K562 (cell line): ENCODE data around the gene TRIM24. TPM values are rescaled to one million over a fixed set of nuclear protein-coding genes. Genes with fewer than 3 reads are reported as not detected.
A peak's percentile ranks its signal among the peaks of the same experiment; 100 is the strongest.

Experiments
- ATAC-seq: fragments of 200-7000 bp; cut with Tn5 transposase; 3 replicates; pipeline ENCODE4 v1.9.1; 2020; ENCODE audit warnings: moderate library complexity
- BruUV-seq: library from RNA; stranded (reverse); fragments of 400-500 nt; replicated peaks from 2 replicates; lab custom pipeline; 2021; lab: Mats Ljungman, UMichigan
- CTCF ChIA-PET: fragments of 300-600 bp; formaldehyde crosslinking; extraction: SDS; loops from one replicate; lab custom pipeline; 2021; ENCODE audit warnings: low intra/inter-chr PET ratio; lab: Yijun Ruan, JAX
- POLR2A ChIA-PET: fragments of 300-600, 350-650 bp; sonication (Branson Sonifier 250); formaldehyde crosslinking; extraction: SDS; loops from one replicate; lab custom pipeline; 2021; ENCODE audit warnings: antibody characterized with exemption, inconsistent platforms; lab: Yijun Ruan, JAX
- DNase-seq, 4 experiments: peaks; one replicate each; pipeline versions ENCODE4 v3.0.0 to v3.0.0-alpha.2; 2011 to 2018; ENCODE audit warnings: low spot score in 3 of 4, mixed read lengths in 3 of 4; ENCODE audit errors: extremely low read depth in 1 of 4
- FAIRE-seq: peaks from 2 replicates; lab custom pipeline; 2011; peaks lifted over from hg19 to GRCh38; lab: Jason Lieb, UNC
- H2AFZ ChIP-seq: 2 replicates; pipeline ENCODE4 v1.6.0; 2011; ENCODE audit warnings: low read depth, low read length, control low read depth, inconsistent platforms
- H3K27ac ChIP-seq: fragments of 200-600 bp; 3 replicates; pipeline ENCODE4 v1.8.0; 2011; ENCODE audit warnings: low read depth, mild to moderate bottlenecking, control low read depth, inconsistent platforms, low read length, moderate library complexity, mixed read lengths; ENCODE audit errors: extremely low read depth
- H3K27me3 ChIP-seq, 2 experiments: fragments of 300-600 bp in 1 of 2; 2 replicates in 1 of 2; 3 replicates in 1 of 2; pipeline versions ENCODE4 v1.6.0 to v1.8.0; 2011; ENCODE audit warnings: inconsistent platforms in 2 of 2, low read length in 2 of 2, mild to moderate bottlenecking in 1 of 2, mixed read lengths in 1 of 2, moderate library complexity in 1 of 2; ENCODE audit not compliant: control insufficient read depth in 2 of 2, insufficient read depth in 2 of 2
- H3K36me3 ChIP-seq: fragments of 300-600 bp; 3 replicates; pipeline ENCODE4 v1.8.0; 2011; ENCODE audit warnings: mild to moderate bottlenecking, low read length, inconsistent platforms; ENCODE audit not compliant: control insufficient read depth, insufficient read depth
- H3K4me1 ChIP-seq, 2 experiments: fragments of 200-600 bp in 1 of 2; replicated peaks in 1 of 2; 2 replicates in 1 of 2; 3 replicates in 1 of 2; pipeline versions ENCODE4 v1.5.1 to v1.8.0; 2011; ENCODE audit warnings: inconsistent platforms in 2 of 2, low read length in 2 of 2, mild to moderate bottlenecking in 1 of 2, mixed read lengths in 1 of 2, moderate library complexity in 1 of 2; ENCODE audit not compliant: control insufficient read depth in 2 of 2, insufficient read depth in 2 of 2
- H3K4me2 ChIP-seq: 2 replicates; pipeline ENCODE4 v1.6.1; 2011; ENCODE audit warnings: low read length, control low read depth, inconsistent platforms, mixed read lengths; ENCODE audit not compliant: insufficient read depth
- H3K4me3 ChIP-seq: fragments of 200-600 bp; sonication (generic), shearing (Covaris generic); 2 replicates; pipeline ENCODE4 v1.5.1; 2016; ENCODE audit warnings: control low read depth, inconsistent platforms
- H3K79me2 ChIP-seq: fragments of 200-600 bp; 3 replicates; pipeline ENCODE4 v1.8.0; 2011; ENCODE audit warnings: low read length, inconsistent platforms; ENCODE audit not compliant: control insufficient read depth, insufficient read depth
- H3K9ac ChIP-seq, 2 experiments: 2 replicates each; pipeline versions ENCODE4 v1.6.0 to v1.6.1; 2011; ENCODE audit warnings: low read depth in 2 of 2, low read length in 2 of 2, control low read depth in 1 of 2, inconsistent platforms in 1 of 2, mild to moderate bottlenecking in 1 of 2, mixed read lengths in 1 of 2; ENCODE audit not compliant: insufficient read depth in 1 of 2
- H3K9me1 ChIP-seq: one replicate; pipeline ENCODE4 v1.6.0; 2011; ENCODE audit warnings: inconsistent platforms, mild to moderate bottlenecking, low read length, moderate library complexity; ENCODE audit not compliant: control insufficient read depth, insufficient read depth
- H3K9me3 ChIP-seq: replicated peaks from 2 replicates; pipeline ENCODE4 v1.5.1; 2011; ENCODE audit warnings: low read depth, low read length, inconsistent platforms; ENCODE audit not compliant: control insufficient read depth, insufficient read depth
- H4K20me1 ChIP-seq: replicated peaks from 2 replicates; pipeline ENCODE4 v1.6.1; 2011; ENCODE audit warnings: low read length, inconsistent platforms, mixed read lengths; ENCODE audit not compliant: control insufficient read depth, insufficient read depth
- ARNT ChIP-seq, 2 experiments: fragments of 450-650 bp; IDR thresholded peaks; 2 replicates each; pipeline ENCODE4 v1.6.1; 2016; ENCODE audit warnings: mild to moderate bottlenecking in 1 of 2
- CXXC5 ChIP-seq: fragments of 250-450 bp; sonication (Bioruptor Pico); IDR thresholded peaks from 2 replicates; pipeline ENCODE4 v1.8.0; 2022; ENCODE audit warnings: inconsistent platforms, mild to moderate bottlenecking, moderate library complexity
- DLX4 ChIP-seq: fragments of 250-450 bp; sonication (Bioruptor Pico); IDR thresholded peaks from 2 replicates; pipeline ENCODE4 v1.6.1; 2021; ENCODE audit warnings: mild to moderate bottlenecking
- E2F5 ChIP-seq: sonication (generic); formaldehyde crosslinking; IDR thresholded peaks from 2 replicates; pipeline ENCODE4 v1.8.0; 2022; ENCODE audit warnings: mild to moderate bottlenecking, missing genetic modification reagents
- GABPB1 ChIP-seq: sonication (generic); formaldehyde crosslinking; IDR thresholded peaks from 2 replicates; pipeline ENCODE4 v1.8.0; 2022; ENCODE audit warnings: mild to moderate bottlenecking, missing genetic modification reagents
- GATA2 ChIP-seq: sonication (generic); formaldehyde crosslinking; IDR thresholded peaks from 2 replicates; pipeline ENCODE4 v1.4.0; 2020; ENCODE audit warnings: mild to moderate bottlenecking, missing genetic modification reagents
- GATAD2A ChIP-seq: fragments of 450-650 bp; IDR thresholded peaks from 2 replicates; pipeline ENCODE4 v1.6.1; 2017
- KLF10 ChIP-seq: fragments of 250-450 bp; sonication (Bioruptor Pico); IDR thresholded peaks from 2 replicates; pipeline ENCODE4 v1.6.1; 2021; ENCODE audit warnings: matching md5 sums
- MECOM ChIP-seq: fragments of 250-450 bp; sonication (Bioruptor Pico); IDR thresholded peaks from 2 replicates; pipeline ENCODE4 v1.8.0; 2022; ENCODE audit warnings: inconsistent platforms
- NCOA2 ChIP-seq, 2 experiments: fragments of 450-650 bp; IDR thresholded peaks; 2 replicates each; pipeline ENCODE4 v1.6.1; 2018; ENCODE audit warnings: mild to moderate bottlenecking in 2 of 2, moderate library complexity in 1 of 2; ENCODE audit not compliant: partially characterized antibody in 2 of 2
- NR3C1 ChIP-seq: sonication (generic); formaldehyde crosslinking; IDR thresholded peaks from 2 replicates; pipeline ENCODE4 v1.8.1; 2022; ENCODE audit warnings: missing genetic modification reagents
- RBM25 ChIP-seq: fragments of 200-400 bp; formaldehyde crosslinking; IDR thresholded peaks from 2 replicates; pipeline ENCODE4 v1.6.1; 2018; ENCODE audit warnings: low read length, low read depth, moderate library complexity; ENCODE audit not compliant: severe bottlenecking
- TCFL5 ChIP-seq: fragments of 250-450 bp; sonication (Bioruptor Pico); conservative IDR thresholded peaks from 2 replicates; pipeline ENCODE4 v1.6.1; 2021; ENCODE audit warnings: mild to moderate bottlenecking, moderate library complexity, matching md5 sums
- ZNF184 ChIP-seq: sonication (generic); formaldehyde crosslinking; IDR thresholded peaks from 2 replicates; pipeline ENCODE4 v1.5.0; 2020; ENCODE audit warnings: missing genetic modification reagents
- ZNF224 ChIP-seq: sonication (generic); formaldehyde crosslinking; IDR thresholded peaks from 2 replicates; pipeline ENCODE4 v1.8.0; 2022; ENCODE audit warnings: mild to moderate bottlenecking, missing genetic modification reagents
- WGBS: fragments of 100-300 bp; shearing (Covaris generic); methylation state at CpG from one replicate; pipeline ENCODE4 v1.1.6; 2016; ENCODE audit warnings: low coverage, mixed read lengths; ENCODE audit not compliant: insufficient coverage; ENCODE audit errors: missing lambda C conversion rate; 5-methylcytosine and 5-hydroxymethylcytosine counted together
- in situ Hi-C: fragments of 300-500 bp; cut with MboI; formaldehyde crosslinking; loops from 4 replicates; pipeline ENCODE4 v1.15.0; 2018; ENCODE audit warnings: inconsistent platforms, mixed read lengths
- intact Hi-C: fragments of 100-400 bp; cut with micrococcal nuclease; formaldehyde crosslinking; loops from 2 replicates; pipeline ENCODE4 v1.14.2; 2022
- polyA plus RNA-seq, 8 experiments: library from polyadenylated mRNA; depleted of rRNA in 4 of 8; stranded (reverse) in 5 of 8; unstranded in 3 of 8; fragments of >200 nt; fragmentation: Nextera tagmentation in 2 of 8; fragmentation: Illumina TruSeq in 1 of 8; extraction: Ambion mirVana in 2 of 8; extraction: Trizol in 1 of 8; gene quantifications; 2 replicates each; pipeline versions ENCODE4 v1.2.1 to v1.2.3, GENCODE V29; 2011 to 2014; ENCODE audit warnings: inconsistent platforms in 1 of 8, missing spikeins in 1 of 8
- total RNA-seq, 7 experiments: library from RNA; depleted of rRNA in 6 of 7; stranded (reverse); fragments of >200 nt in 6 of 7; fragmentation: Illumina TruSeq in 2 of 7; extraction: Trizol in 2 of 7; gene quantifications; 2 replicates each; pipeline versions ENCODE4 v1.2.1 to v1.2.3, GENCODE V29; 2011 to 2021; ENCODE audit warnings: low replicate concordance in 1 of 7

The TRIM24 gene
- total and polyA plus RNA-seq, 9 of the 15 experiments (the other 6 are each of a cell fraction or from before 2014, with no cell fraction given), result 13.4 to 74.0 (median 41.7) TPM

- no peaks in the 10 kb centered on the region for H3K27me3 ChIP-seq
- H4K20me1 ChIP-seq, result no peaks in the 10 kb centered on the region
- no peak overlapping the region for H3K4me3 ChIP-seq
- BruUV-seq, result no TSS peak
- WGBS, result 80% methylated on average over 4 of the region's 4 CpGs
- intact Hi-C loops (no loop called here), in situ Hi-C loops (no loop called here)
- no peaks in the 10 kb centered on the region; a peak in 1 of 5 replicates for H3K4me1 ChIP-seq
- peaks cover 97% of the 10 kb centered on the region for H3K79me2 ChIP-seq
- no peaks in the 10 kb centered on the region for H3K9me1 ChIP-seq
- no peak overlapping the region for H3K27ac ChIP-seq
- H3K9ac ChIP-seq, result no peak overlapping the region
- no peak for FAIRE-seq
- H3K36me3 ChIP-seq, result peaks cover 31% of the 10 kb centered on the region
- no peaks in the 10 kb centered on the region for H3K9me3 ChIP-seq
- POLR2A ChIA-PET, result interaction anchor here (0.7 to 2.8 kb wide), 3 partner anchors 9 to 51 kb away, joined by 3 to 6 read pairs (median 4); no protein-coding TSS in a partner anchor
- CTCF ChIA-PET, result no interaction called here
- H3K4me2 ChIP-seq, result no peak overlapping the region
- no peak for TF ChIP-seq DLX4
- TF ChIP-seq GABPB1, result no peak
- no peak for TF ChIP-seq MECOM (CRISPR knock-in tag)
- TF ChIP-seq KLF10 (CRISPR knock-in tag), result no peak
- no peak for TF ChIP-seq E2F5 (CRISPR knock-in tag)
- 0 out of 2 replicates have a peak, but pooled peaks have one; percentile 24 for TF ChIP-seq ZNF224 (CRISPR knock-in tag)
- TF ChIP-seq ARNT (IDR thresholded peaks at IDR 0.05), result no peak
- TF ChIP-seq TCFL5 (CRISPR knock-in tag), result no peak
- TF ChIP-seq GATA2 (CRISPR knock-in tag), result no peak
- no peak for TF ChIP-seq GATAD2A
- TF ChIP-seq NCOA2 (IDR thresholded peaks at IDR 0.05; ENCODE audit: partially characterized antibody in 2 of 2), result no peak
- no peak for TF ChIP-seq NR3C1
- no peak for TF ChIP-seq CXXC5 (CRISPR knock-in tag)
- TF ChIP-seq ZNF184, result no peak
- peak; percentile 16 for TF ChIP-seq RBM25
- H2AFZ ChIP-seq, result no peak overlapping the region
- no peak for DNase-seq
- ATAC-seq, result peak; percentile 40
Measured at GRCh38 chr7:138502023-138502767, 42.1 kb downstream of the TRIM24 start.
